ENCODE measurements around the gene OPCML.

Gene OPCML

DNA sequence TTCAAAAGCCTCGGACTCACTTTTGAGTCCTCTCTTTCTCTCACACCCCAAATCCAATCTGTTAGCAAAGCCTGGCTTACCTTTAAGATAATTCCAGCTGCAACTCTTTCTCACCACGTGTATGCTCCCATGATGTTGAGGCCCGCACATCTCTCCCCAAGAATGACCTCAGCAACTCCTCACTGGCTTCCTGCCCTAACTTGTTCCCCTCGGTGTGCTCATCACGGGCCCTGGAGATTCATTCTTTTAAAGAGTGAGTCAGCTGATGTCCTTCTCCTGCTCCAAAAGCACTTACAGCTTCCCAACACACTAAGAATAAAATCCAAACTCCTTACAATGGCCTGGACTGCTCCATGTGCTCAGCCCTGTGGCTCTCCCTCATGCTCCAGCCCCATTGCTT is 1041.3 kb downstream of the OPCML start:
- Histone ChIP-seq H2AFZ (ENCODE audit: low read length, unreplicated experiment) (no peak overlapping the region), H3K4me3 (ENCODE audit: low read depth, low read length) (no peak overlapping the region), H3K79me2 (ENCODE audit: control insufficient read depth, insufficient read depth, low read length, unreplicated experiment) (no peaks in the 10 kb centered on the region), H3K27me3 (ENCODE audit: insufficient read depth, low read length) (no peaks in the 10 kb centered on the region), H3K27ac (ENCODE audit: low read depth, low read length) (no peak overlapping the region), H3K36me3 (ENCODE audit: insufficient read depth, low read length) (no peaks in the 10 kb centered on the region), H3K4me1 (ENCODE audit: control insufficient read depth, insufficient read depth, low read length, unreplicated experiment) (no peaks in the 10 kb centered on the region)

DNA sequence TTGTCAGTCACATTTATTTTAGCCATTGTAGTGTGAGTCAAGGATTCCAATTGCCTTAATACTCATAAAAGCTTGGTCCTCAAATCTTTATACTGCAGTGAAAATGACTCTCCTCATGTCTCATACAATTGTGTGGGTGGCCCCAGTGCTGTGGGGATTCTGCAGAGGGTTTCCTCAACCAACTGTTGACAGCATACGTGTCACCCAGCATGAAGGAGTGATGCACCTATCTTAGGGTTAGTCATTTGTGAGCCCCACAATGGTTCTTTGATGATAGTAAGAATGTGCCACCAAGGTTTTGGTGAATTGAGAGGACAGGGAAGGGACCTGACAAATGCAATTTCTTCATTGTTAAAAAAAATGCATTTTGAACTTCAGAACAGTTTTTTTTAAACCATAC is 1046.2 kb downstream of the OPCML start:
- Histone ChIP-seq H3K27me3 (ENCODE audit: insufficient read depth, low read length) (no peaks in the 10 kb centered on the region), H3K4me3 (ENCODE audit: low read depth, low read length) (no peak overlapping the region), H3K36me3 (ENCODE audit: insufficient read depth, low read length) (no peaks in the 10 kb centered on the region), H3K4me1 (ENCODE audit: control insufficient read depth, insufficient read depth, low read length, unreplicated experiment) (no peaks in the 10 kb centered on the region), H3K27ac (ENCODE audit: low read depth, low read length) (no peak overlapping the region), H3K79me2 (ENCODE audit: control insufficient read depth, insufficient read depth, low read length, unreplicated experiment) (no peaks in the 10 kb centered on the region), H2AFZ (ENCODE audit: low read length, unreplicated experiment) (no peak overlapping the region)

DNA sequence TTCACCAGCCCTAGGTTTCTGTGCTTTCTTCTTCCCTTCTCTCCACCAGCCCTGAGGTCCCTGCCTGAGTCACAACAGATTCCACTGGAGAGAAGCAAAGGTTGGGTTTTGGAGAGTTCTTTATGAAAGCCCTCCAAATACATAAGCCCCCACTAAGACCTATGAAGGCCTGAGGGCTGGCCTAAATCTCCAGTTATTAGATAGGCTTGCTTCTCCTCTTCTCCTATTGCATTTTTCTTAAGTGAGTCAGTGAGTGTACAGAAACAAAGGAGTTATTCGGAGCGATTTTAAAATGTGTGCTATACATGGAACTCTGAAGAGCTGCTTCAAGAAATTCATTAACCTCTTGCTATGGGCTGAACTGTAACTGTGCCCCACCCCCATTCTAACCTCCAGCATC is 1057.3 kb downstream of the OPCML start:
- Histone ChIP-seq H3K27ac (ENCODE audit: low read depth, low read length) (no peak overlapping the region), H2AFZ (ENCODE audit: low read length, unreplicated experiment) (no peak overlapping the region), H3K4me3 (ENCODE audit: low read depth, low read length) (no peak overlapping the region), H3K79me2 (ENCODE audit: control insufficient read depth, insufficient read depth, low read length, unreplicated experiment) (no peaks in the 10 kb centered on the region), H3K36me3 (ENCODE audit: insufficient read depth, low read length) (no peaks in the 10 kb centered on the region), H3K4me1 (ENCODE audit: control insufficient read depth, insufficient read depth, low read length, unreplicated experiment) (no peaks in the 10 kb centered on the region), H3K27me3 (ENCODE audit: insufficient read depth, low read length) (no peaks in the 10 kb centered on the region)

DNA sequence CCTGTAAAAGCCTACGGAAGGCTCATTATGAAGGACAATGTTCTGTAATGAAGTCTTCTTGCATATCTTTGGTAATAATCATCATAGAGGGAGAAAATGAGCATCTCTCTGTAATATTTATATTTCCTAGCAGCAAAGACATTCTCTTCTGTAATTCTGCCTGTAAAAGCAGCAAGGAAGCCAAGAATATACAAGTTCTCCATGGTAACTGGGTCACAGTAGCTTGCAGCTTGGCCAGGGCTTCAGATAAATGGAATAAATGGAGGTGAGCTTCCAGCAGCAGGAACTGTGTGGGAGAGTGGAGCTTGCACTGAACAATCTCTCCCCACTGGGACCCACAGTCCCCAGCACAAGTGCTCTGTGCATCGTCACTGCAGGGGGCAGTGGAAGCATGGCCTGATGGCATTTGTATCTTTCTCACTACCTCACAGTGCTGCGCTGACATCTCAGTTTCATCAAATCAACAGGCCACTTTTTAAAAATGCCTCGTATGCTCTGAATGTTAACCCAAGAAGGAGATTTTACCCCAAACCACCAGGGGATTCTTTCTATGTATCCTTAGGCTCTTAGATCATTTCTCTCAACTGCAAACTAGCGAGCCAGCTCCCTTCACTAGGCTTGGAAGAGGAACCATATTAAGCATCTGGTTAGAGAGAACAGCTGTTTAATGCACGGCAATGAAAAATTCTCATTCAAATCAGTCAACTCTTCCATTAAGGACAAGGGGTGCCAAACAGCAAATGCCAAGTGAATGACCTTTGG is 1059.7 kb downstream of the OPCML start:
- H3K4me1 ChIP-seq (ENCODE audit: control insufficient read depth, insufficient read depth, low read length, unreplicated experiment): no peaks in the 10 kb centered on the region
- H2AFZ ChIP-seq (ENCODE audit: low read length, unreplicated experiment): no peak overlapping the region
- H3K4me3 ChIP-seq (ENCODE audit: low read depth, low read length): no peak overlapping the region
- H3K79me2 ChIP-seq (ENCODE audit: control insufficient read depth, insufficient read depth, low read length, unreplicated experiment): no peaks in the 10 kb centered on the region
- no peaks in the 10 kb centered on the region for H3K27me3 ChIP-seq (ENCODE audit: insufficient read depth, low read length)
- no peaks in the 10 kb centered on the region for H3K36me3 ChIP-seq (ENCODE audit: insufficient read depth, low read length)
- no peak overlapping the region for H3K27ac ChIP-seq (ENCODE audit: low read depth, low read length)

DNA sequence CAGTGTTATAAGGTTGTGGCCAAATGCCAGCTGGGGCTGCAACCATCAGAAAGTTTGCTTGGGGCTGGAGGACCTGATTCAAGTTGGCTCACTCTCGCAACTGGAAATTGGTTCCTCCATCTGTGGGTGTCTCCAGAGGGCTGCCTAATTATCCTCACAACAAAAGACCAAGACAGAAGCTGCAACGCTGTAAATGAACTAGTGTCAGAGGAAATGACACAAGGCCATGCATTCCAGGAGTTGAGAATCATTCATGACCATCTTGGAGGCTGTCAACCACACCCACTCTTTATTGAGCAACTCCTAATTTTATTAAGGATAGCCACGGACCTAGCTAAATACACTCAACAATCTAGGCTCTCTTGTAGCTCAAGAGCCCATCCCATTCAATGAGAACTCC is 1060.8 kb downstream of the OPCML start:
- Histone ChIP-seq H3K27me3 (ENCODE audit: insufficient read depth, low read length) (no peaks in the 10 kb centered on the region), H3K36me3 (ENCODE audit: insufficient read depth, low read length) (no peaks in the 10 kb centered on the region), H2AFZ (ENCODE audit: low read length, unreplicated experiment) (no peak overlapping the region), H3K4me3 (ENCODE audit: low read depth, low read length) (no peak overlapping the region), H3K79me2 (ENCODE audit: control insufficient read depth, insufficient read depth, low read length, unreplicated experiment) (no peaks in the 10 kb centered on the region), H3K4me1 (ENCODE audit: control insufficient read depth, insufficient read depth, low read length, unreplicated experiment) (no peaks in the 10 kb centered on the region), H3K27ac (ENCODE audit: low read depth, low read length) (no peak overlapping the region)

DNA sequence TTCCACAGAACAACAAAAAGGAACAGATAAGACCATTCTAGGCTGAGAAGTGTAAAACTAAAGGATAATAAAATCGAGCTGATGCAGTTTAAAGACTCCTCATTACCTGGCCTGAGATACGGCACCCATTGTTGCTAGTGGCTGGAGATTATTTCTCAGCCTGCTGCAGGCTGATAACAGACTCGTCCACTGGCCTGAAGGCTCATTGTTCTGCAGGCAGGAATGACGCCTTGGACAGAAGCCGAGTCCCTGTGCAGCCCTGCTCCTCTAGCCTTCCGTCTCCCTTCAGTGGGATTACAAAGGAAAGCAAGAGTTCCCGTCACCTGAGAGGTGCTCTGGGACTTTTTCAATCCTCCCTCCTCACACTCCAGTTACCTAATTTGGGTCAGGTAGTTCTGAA is 1065.3 kb downstream of the OPCML start:
- H3K27me3 ChIP-seq (ENCODE audit: insufficient read depth, low read length): no peaks in the 10 kb centered on the region
- no peaks in the 10 kb centered on the region for H3K4me1 ChIP-seq (ENCODE audit: control insufficient read depth, insufficient read depth, low read length, unreplicated experiment)
- no peaks in the 10 kb centered on the region for H3K36me3 ChIP-seq (ENCODE audit: insufficient read depth, low read length)
- H3K79me2 ChIP-seq (ENCODE audit: control insufficient read depth, insufficient read depth, low read length, unreplicated experiment): no peaks in the 10 kb centered on the region
- no peak overlapping the region for H2AFZ ChIP-seq (ENCODE audit: low read length, unreplicated experiment)
- H3K27ac ChIP-seq (ENCODE audit: low read depth, low read length): no peak overlapping the region
- no peak overlapping the region for H3K4me3 ChIP-seq (ENCODE audit: low read depth, low read length)

DNA sequence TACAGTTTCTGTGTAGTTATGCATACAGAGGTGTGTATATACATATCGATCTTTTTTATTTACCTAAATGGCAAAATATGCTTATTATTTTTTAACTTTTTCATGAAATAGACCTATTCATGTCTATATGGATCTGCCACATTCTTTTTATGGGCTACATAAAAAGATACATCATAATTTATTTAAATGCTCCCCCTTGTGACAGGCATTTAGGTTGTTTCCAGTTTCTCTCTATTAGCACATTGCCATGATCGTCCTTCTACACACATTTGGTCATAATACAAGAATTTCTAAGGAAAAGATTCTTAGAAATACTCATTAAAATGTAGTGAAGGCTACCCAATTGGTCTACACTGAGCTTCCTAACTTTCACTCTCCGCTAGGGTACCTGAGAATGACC is 1067.4 kb downstream of the OPCML start:
- no peaks in the 10 kb centered on the region for H3K79me2 ChIP-seq (ENCODE audit: control insufficient read depth, insufficient read depth, low read length, unreplicated experiment)
- no peaks in the 10 kb centered on the region for H3K36me3 ChIP-seq (ENCODE audit: insufficient read depth, low read length)
- H3K27ac ChIP-seq (ENCODE audit: low read depth, low read length): no peak overlapping the region
- H3K4me3 ChIP-seq (ENCODE audit: low read depth, low read length): no peak overlapping the region
- H3K4me1 ChIP-seq (ENCODE audit: control insufficient read depth, insufficient read depth, low read length, unreplicated experiment): no peaks in the 10 kb centered on the region
- H3K27me3 ChIP-seq (ENCODE audit: insufficient read depth, low read length): no peaks in the 10 kb centered on the region
- no peak overlapping the region for H2AFZ ChIP-seq (ENCODE audit: low read length, unreplicated experiment)

DNA sequence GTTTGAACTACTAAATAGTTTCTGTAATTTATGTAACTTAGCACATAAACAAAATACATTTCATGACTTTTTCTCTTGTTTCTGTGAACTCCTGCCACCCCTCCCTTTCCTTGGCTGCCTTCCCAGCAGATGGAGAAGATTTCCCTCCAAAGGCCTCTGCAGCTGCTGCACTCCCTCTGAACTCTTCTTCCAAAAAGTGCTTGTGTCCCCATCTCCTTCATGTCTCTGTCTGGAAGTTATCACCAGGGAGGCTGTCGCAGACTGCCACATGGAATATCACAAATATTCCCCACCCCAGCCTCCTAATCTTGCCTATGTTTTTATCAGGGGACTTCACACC is 1068.3 kb downstream of the OPCML start:
- no peak overlapping the region for H3K27ac ChIP-seq (ENCODE audit: low read depth, low read length)

DNA sequence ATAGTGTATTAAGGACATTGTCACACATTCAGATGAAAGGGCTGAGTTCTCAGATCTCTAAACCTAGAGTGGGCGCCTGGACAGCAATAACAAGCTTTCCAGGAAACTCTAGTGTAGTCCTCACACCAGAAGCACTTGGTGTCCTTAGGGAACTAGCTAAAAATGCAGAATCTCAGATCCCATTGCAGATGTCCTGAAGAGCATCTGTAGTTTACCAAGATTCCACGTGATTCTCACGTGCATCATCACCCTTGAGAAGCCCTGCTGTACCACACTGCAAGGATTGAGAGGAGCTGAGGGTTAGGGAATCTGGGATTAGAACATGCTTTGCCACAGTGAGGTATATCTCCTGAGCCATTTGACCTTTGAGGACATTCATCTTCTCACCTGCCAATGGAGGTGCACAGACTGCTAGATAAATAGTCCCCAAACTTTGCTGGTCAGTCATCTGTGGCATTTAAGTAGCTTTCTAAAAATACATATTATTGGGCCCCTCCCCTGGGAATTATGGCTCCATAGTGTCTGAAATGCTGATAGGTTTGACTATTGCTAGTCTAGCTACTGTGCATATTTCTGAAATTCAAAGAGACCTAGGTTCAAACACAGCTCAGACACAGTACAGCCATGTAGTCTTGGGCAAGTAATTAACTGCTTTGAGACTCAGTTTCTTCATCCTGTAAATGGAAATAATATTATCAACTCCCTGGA is 1068.9 kb downstream of the OPCML start:
- no peaks in the 10 kb centered on the region for H3K36me3 ChIP-seq (ENCODE audit: insufficient read depth, low read length)
- no peaks in the 10 kb centered on the region for H3K27me3 ChIP-seq (ENCODE audit: insufficient read depth, low read length)
- H3K4me1 ChIP-seq (ENCODE audit: control insufficient read depth, insufficient read depth, low read length, unreplicated experiment): no peaks in the 10 kb centered on the region
- H3K79me2 ChIP-seq (ENCODE audit: control insufficient read depth, insufficient read depth, low read length, unreplicated experiment): no peaks in the 10 kb centered on the region
- H3K4me3 ChIP-seq (ENCODE audit: low read depth, low read length): no peak overlapping the region
- H3K27ac ChIP-seq (ENCODE audit: low read depth, low read length): no peak overlapping the region
- H2AFZ ChIP-seq (ENCODE audit: low read length, unreplicated experiment): no peak overlapping the region

More for the DNA sequence above, 1068.3 kb downstream of the OPCML start:
- H3K79me2 ChIP-seq (ENCODE audit: control insufficient read depth, insufficient read depth, low read length, unreplicated experiment): no peaks in the 10 kb centered on the region
- no peak overlapping the region for H3K4me3 ChIP-seq (ENCODE audit: low read depth, low read length)
- H3K36me3 ChIP-seq (ENCODE audit: insufficient read depth, low read length): no peaks in the 10 kb centered on the region
- H3K4me1 ChIP-seq (ENCODE audit: control insufficient read depth, insufficient read depth, low read length, unreplicated experiment): no peaks in the 10 kb centered on the region
- no peak overlapping the region for H2AFZ ChIP-seq (ENCODE audit: low read length, unreplicated experiment)
- no peaks in the 10 kb centered on the region for H3K27me3 ChIP-seq (ENCODE audit: insufficient read depth, low read length)

DNA sequence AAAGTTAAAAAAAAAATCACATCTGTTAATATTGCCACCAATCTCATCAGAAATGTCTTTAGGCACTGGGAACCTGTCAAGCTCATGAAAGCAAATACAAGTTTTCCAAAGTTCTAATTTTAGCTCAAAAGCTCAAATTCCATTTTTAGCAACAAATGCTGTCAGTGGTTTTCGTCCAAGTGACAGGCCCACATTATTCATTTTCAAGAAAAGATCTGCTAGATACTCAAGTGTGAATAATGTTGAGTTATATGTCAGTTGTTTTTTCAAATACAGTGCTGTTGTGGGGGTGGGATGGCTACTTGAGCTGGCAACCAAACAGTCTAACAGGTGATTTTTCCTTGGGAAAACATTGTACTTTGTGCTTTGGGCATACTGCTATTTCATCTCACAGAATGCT is 1072.6 kb downstream of the OPCML start:
- no peaks in the 10 kb centered on the region for H3K79me2 ChIP-seq (ENCODE audit: control insufficient read depth, insufficient read depth, low read length, unreplicated experiment)
- H3K27ac ChIP-seq (ENCODE audit: low read depth, low read length): no peak overlapping the region
- H3K27me3 ChIP-seq (ENCODE audit: insufficient read depth, low read length): no peaks in the 10 kb centered on the region
- no peaks in the 10 kb centered on the region for H3K4me1 ChIP-seq (ENCODE audit: control insufficient read depth, insufficient read depth, low read length, unreplicated experiment)
- H3K36me3 ChIP-seq (ENCODE audit: insufficient read depth, low read length): no peaks in the 10 kb centered on the region
- H3K4me3 ChIP-seq (ENCODE audit: low read depth, low read length): no peak overlapping the region
- no peak overlapping the region for H2AFZ ChIP-seq (ENCODE audit: low read length, unreplicated experiment)

DNA sequence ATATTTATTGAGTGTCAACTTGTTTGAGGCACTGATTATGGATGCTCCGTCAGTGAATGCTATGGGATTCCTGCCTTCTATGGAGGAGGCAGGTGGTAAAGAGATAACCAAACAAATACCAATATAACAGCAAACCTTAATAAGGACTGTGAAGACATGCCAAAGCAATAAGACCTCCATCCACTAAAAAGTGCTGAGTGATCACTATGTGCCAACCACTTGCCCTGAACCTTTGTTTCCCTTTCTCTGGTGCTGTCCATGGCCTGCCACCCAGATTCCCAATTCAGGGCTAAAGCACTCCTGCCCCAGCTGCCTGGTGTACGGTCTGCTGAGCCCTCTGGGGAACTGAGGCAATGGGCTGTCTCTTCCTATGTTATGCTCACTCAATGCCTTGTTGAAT is 1074.9 kb downstream of the OPCML start:
- Histone ChIP-seq H3K4me1 (ENCODE audit: control insufficient read depth, insufficient read depth, low read length, unreplicated experiment) (no peaks in the 10 kb centered on the region), H3K27ac (ENCODE audit: low read depth, low read length) (no peak overlapping the region), H3K4me3 (ENCODE audit: low read depth, low read length) (no peak overlapping the region), H3K79me2 (ENCODE audit: control insufficient read depth, insufficient read depth, low read length, unreplicated experiment) (no peaks in the 10 kb centered on the region), H3K36me3 (ENCODE audit: insufficient read depth, low read length) (no peaks in the 10 kb centered on the region), H3K27me3 (ENCODE audit: insufficient read depth, low read length) (no peaks in the 10 kb centered on the region), H2AFZ (ENCODE audit: low read length, unreplicated experiment) (no peak overlapping the region)
